Measurements from ENCODE around the gene SPRY2.

Gene SPRY2

DNA sequence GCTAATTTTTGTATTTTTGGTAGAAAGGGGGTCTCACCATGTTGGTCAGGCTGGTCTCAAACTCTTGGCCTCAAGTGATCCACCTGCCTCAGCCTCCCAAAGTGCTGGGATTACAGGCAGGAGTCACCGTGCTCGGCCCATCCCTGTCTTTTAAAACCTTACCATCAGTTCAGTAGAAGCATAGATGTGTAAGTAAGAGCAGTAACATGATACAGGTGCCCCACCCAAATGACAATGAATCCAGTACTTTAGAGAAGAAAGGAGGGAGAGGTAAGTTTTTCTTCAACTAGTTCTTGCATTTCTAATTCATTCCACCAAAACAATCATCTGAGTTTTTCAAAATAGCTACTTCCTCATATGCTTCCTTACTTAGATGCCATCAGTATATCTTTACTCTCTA lies 21.9 kb downstream of the SPRY2 start:
- in situ Hi-C loops (cut with MboI; ENCODE audit: low sequenced_read_pairs) = no loop called here

DNA sequence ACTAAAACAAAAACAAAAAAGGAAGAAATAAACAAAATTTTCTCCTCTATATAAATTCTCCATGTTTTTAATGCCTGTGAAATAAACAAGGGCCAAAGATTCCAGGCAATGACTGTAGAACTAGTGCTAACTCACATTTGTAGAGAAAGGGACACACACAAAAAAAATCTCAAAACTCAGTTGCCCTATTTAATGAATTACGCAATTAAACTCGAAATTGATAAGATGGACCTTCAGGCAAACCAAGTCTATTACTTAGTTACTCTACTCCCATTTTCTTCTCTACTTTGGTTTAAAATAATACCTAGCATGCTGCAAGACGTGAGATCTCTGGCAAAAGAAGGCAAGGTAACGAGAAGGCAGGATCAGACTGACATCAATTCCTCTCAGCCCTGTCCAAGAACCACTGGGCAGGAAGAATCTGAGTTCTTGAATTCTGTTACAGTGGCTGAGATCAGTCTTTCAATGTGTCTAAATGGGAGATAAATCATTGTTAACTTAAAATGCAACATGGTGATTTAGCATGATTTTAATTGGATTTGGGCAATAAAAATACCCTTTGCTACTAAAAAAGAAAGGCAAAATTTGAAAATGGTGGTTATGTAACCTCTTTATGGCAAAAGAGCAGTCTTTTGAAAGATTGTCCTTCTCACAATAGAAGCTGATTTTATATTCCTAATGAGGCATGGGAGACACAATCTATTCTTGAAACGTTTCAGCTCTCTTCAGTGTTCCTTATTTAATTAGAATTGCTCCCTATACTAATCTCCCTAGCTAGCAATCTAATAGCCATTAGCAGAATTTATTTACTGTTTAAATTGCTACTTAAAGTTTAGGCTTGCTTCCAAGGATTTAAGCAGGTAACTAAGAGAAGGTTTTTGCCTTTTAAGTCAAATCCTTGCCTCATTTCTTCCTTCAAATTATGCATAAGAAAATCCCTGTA lies 25.9 kb downstream of the SPRY2 start:
- in situ Hi-C loops (cut with MboI; ENCODE audit: low sequenced_read_pairs) = no loop called here

DNA sequence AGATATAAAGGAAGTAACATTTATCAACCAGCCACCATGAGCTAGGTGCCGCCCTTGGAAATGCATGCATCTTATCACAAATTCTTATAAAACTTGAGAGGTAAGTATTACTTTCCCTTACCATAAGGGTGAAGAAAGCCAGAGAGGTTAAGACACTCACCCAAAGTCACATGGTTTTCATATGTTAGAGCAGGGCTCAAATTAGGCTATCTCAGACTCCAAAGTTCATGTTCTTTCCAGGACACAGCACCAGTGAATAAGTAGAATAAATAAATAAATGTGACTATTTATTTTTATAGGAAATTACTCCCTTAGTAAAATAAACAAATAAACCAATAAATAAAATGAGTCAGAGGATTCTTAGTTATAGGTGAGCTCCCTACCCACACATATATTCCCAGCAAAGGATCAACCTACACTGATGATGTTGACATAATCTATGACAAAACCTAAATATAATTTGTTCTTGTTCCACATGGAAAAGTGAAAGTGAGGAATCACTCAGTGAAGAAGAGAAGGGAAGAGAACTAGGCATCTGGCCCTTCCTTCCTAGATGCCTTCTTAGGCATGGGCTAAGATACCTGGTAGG lies 27.2 kb downstream of the SPRY2 start:
- in situ Hi-C loops (cut with MboI; ENCODE audit: low sequenced_read_pairs) = no loop called here

DNA sequence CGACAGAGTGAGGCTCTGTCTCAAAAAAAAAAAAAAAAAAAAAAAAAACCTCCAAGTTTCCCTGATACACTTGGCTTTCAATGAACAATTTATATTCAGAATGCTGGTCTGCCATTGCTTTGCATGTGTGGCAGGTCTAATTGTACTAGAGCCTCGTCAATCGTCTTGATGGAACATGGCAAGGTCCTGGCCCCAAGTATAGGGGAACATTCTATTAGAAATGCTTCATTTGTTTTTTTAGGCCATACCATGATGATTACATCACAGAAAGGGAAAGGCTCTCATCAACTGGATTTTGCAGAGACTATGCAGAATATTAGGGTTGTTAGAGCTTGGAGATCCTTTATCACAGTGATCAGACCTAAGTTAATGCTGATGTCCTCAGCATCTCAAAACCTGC lies 28.0 kb downstream of the SPRY2 start:
- in situ Hi-C loops (cut with MboI; ENCODE audit: low sequenced_read_pairs) = no loop called here

DNA sequence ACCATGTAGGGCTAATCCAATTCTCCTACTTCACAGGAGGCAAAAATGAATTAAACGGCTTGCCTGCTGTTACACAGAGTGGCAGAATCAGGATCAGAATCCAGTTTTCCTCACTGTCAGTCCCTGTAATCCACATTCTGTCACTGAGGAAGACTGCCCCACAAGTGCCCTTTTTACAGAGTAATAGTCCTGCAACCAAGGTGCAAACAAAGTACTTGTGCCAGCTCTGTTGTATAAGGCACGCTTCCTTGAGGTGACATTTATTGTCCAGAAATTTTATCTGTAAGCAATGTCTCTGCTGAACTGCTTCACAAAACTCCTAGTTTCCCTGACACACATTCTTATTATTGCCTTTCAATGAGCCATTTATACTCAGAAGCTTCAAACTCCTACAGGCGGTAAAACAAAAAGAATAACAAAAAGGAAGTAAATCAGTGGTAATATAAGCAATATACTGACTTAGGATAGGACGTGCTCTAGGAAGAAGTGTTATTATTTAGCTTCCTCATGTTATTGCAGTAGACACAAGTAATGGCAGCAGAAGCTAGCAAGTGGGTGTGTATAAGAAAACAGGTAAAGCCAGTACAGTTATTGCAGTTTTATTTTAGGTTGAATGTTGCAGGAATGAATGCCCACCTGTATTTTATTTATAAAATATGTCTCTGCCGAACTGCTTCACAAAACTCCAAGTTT lies 28.8 kb downstream of the SPRY2 start:
- in situ Hi-C loops (cut with MboI; ENCODE audit: low sequenced_read_pairs) = no loop called here

DNA sequence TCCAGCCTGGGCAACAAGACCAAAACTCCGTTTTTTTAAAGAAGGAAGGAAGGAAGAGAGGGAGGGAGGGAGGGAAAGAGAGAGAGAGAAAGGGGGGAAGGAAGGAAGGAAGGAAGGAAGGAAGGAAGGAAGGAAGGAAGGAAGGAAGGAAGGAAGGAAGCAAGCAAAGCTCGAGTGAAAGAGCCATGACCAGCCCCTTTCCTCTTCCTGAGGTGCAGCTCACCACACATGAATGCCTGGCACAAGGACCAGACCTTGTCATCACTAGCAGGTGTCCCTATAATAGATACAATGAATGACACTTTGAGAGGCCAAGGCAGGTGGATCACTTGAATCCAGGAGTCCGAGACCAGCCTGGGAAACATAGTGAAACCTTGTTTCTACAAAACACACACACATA lies 31.0 kb downstream of the SPRY2 start:
- in situ Hi-C loops (cut with MboI; ENCODE audit: low sequenced_read_pairs) = no loop called here

DNA sequence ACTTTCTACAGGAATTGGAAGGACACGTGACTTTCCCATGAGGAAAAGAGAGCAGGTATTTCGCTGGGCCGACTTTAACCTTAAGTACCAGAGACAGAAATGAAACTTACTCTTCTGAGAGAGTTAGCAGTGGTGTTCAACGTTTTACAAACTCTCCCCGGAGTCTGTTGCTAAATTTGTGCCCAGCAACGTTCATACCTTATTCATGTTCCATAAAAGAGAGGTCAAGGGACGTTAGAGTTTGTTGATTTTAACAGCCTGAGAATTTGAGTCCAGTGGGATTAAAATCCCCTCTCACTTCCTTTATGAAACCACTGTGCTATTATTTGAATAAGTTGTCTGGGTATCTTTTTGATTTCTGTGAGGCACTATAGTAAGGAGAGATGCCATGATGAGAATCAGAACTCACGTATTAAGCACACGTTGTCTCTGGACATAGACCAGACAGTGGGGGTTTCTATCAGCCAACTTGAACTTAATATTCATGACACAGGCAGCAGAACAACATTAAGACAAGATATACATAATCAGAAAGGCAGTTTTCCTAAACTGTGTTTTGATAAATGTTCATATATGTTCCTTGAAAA lies 33.4 kb downstream of the SPRY2 start:
- in situ Hi-C loops (cut with MboI; ENCODE audit: low sequenced_read_pairs) = no loop called here

DNA sequence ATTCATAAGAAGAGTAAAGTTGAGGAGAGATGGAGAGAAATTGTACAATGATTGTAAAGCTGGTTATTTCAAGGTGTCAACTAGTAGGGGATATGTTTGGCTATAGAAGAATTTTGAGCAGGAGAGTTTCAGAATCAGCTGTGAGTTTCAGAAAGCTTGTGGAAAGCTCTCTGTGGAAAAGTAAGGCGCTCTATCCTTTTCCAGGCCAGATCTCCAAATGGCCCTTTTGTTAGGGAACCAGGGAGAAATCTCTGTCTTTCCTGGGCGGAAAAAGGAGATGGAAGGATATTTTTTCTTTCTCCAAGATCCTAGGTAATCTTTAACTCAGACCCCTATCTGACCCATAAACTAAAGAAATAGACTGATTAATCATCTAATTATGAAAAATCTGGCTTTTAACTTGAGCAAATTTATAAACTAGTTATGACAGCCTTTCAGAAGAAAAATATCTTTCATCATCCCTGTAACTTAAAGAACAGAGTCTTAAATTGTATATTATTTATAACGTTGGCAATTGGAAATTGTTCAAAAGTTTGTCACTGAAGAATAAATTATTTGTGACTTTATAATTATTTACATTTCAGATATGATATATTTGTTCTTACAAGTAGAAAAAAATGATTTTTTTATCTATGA lies 34.5 kb downstream of the SPRY2 start:
- in situ Hi-C loops (cut with MboI; ENCODE audit: low sequenced_read_pairs) = no loop called here

DNA sequence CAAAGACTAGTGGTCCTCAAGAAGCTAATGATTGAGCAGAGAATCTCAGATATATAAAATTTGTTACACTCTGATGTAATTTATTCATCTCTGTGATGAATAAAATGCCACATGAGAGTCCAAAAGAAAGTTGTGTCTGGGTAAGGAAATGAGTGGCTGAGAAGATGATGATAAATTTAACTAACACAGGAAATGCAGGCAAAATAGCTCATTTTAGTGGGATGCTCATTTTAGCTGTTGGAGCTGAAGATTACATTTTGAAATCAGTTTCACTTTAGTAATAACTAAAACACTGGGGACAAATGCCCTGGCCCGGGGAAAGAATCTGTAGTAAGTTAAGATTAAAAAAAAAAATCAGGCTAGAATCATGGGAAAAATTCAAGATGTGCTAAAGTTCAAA lies 35.2 kb downstream of the SPRY2 start:
- in situ Hi-C loops (cut with MboI; ENCODE audit: low sequenced_read_pairs) = no loop called here

DNA sequence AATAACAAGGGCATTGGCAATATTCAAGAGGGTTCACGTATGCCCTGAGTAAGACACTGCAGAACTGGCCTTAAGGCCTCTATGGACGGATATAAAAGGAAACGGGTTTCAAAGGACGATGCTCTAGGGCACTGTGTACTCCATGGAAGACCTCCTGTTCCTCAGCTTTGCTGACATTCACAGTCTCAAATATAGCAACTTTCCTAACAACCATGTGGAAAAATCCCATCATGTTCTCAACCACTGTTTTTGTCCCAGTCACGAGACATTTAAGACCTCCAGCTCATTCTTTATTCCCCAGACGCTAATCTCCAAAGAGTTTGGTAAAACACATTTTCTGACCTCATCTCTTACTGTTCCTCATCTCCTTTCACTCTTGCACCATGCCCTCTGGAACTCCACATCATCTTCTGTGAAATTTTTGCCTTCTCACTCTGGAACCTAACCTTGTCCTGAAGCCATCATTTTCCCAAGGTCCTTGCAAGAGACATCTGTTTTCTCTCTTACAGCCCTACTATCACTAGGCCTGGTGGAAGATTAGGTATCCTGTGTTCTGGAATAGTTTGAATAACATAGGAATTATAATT lies 37.6 kb downstream of the SPRY2 start:
- in situ Hi-C loops (cut with MboI; ENCODE audit: low sequenced_read_pairs) = no loop called here

DNA sequence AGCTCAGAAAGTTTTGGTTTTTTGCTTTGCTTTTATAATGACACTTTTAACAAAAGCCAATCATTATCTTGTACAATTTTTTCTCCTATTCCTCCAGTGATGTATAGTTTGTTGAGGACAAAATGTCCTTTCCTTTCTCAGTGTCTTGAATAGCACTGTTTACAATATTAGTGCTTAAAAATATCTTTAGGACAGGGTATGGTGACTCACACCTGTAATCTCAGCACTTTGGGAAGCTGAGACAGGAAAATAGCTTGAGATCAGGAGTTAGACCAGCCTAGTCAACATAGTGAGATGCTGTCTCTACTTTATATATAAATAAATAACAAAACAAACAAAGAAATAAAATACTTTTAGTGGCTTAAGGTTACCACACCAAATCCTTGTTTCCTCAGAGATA lies 41.9 kb downstream of the SPRY2 start:
- in situ Hi-C loops (cut with MboI; ENCODE audit: low sequenced_read_pairs) = no loop called here

DNA sequence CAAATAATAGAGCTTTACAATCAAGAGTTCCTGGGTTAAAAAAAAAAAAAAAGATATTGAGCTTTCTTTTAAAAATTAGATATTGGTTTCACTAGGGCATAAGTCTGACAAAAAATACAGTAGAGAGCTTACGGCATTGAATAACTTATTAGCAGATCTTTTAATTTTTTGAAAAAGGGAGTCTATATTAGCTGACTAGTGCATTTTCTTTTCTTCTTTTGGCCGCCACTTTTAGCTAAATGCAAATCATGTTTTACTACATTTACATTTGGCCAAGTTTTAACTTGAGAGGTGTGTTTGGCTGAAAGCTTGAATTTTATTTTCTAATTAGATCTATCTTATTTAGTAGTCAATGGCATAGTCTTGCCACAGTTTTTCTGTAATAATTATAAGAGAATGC lies 43.4 kb downstream of the SPRY2 start:
- in situ Hi-C loops (cut with MboI; ENCODE audit: low sequenced_read_pairs) = no loop called here

DNA sequence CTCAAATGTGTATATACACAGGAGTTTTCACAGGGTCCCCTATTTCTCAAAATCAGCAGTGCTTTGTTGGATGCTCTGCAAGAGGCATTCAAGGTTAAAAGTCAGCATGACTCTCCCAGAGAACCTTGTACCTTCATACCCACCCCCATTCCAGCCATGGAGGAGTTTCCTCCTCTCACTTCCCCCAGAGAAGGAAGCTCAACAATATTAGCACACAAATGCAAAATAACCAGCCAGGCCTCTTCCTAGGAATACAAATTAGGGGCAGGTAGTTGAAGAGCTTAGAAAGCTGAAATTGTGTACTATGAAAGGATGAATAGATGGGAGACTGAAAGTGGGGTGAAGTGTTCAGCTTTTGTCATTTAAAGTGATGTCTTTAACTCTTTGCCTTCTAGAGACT lies 43.8 kb downstream of the SPRY2 start:
- in situ Hi-C loops (cut with MboI; ENCODE audit: low sequenced_read_pairs) = no loop called here

DNA sequence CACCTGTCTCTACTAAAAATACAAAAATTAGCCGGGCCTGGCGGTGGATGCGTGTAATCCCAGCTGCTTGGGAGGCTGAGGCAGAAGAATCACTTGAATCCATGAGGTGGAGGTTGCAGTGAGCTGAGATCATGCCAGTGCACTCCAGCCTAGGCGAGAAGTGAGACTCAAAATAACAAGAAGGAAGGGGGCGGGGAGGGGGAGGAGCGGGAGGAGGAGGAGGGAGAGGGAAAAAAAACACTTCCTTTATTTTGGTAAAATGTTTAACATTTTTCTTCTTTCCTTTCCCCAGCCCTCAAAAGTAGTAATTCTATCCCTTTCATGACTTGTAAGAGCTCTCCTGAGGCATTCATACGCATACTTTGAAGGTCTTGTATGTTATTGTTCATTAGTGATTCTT lies 44.3 kb downstream of the SPRY2 start:
- in situ Hi-C loops (cut with MboI; ENCODE audit: low sequenced_read_pairs) = no loop called here

DNA sequence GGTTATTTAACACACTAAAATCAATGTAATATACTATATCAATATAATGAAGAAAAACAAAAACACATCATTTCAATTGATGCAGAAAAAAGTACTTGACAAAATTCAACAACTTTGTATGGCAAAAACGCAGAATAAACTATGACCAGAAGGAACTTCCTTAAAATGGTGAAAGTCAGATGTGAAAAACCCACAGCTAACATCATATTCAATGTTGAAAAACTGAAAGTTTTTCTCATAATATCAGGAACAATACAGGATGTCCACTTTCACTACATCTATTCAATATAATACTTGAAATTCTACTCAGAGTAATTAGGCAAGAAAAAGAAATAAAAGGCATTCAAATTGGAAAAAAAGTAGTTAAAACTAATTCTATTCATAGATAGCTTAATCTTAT lies 50.3 kb downstream of the SPRY2 start:
- in situ Hi-C loops (cut with MboI; ENCODE audit: low sequenced_read_pairs) = no loop called here

Data from HL-60/S4 treated with phorbol 12-myristate 13-acetate at 8.2 ng/mL for 4 days and 3 days (cell line).